ENCODE data around the gene CHRD. TPM values are rescaled to one million over a fixed set of nuclear protein-coding genes. Genes with fewer than 3 reads are reported as not detected.

CHRD gene
- total and polyA plus RNA-seq, 9 of the 15 experiments (the other 6 are each of a cell fraction or from before 2014, with no cell fraction given) = 0.11 to 1.3 (median 0.59) TPM; not detected in 3

DNA sequence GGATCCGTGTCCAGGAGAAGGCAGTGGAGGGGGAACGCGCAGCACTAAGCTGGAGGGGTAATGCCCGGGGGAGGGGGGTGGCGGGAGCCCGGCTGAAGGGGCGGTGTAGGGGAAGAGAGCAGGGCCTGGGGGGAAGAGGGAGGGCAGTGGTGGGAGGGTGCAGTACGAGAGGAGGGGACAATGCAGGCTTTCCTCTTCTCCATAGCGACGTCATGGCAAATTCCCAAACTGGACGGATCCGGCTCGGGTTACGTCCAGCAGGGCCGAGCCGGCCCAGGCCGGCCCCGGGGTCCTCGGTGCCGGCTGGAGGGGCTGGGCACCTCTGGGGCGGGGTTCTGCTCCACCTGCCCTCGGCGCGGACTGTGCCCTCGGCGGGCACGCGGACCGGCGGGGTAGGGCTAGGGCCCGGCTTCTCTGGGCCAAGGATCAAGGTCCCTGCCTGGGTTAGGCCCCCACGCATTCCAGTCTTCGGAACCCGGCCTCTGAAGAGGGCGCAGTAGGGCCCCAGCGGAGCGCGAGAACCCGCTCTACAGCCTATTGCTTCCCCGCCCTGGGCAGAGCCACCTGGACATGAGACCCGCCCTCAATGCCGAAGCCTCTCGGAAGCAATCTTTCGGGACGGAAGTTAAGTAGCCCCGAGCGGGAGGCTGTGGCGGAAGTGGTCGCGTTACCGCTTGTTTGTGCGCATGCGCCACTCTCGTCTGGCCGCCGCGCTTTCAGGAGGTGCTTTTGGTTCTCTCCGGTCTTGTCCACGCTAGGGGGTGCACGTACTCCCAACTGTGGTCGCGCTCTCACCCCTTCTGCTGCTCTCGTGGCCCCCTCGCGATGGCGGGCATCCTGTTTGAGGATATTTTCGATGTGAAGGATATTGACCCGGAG is 16.9 kb upstream of the CHRD start (continued):
- TF ChIP-seq, protein P1, sequence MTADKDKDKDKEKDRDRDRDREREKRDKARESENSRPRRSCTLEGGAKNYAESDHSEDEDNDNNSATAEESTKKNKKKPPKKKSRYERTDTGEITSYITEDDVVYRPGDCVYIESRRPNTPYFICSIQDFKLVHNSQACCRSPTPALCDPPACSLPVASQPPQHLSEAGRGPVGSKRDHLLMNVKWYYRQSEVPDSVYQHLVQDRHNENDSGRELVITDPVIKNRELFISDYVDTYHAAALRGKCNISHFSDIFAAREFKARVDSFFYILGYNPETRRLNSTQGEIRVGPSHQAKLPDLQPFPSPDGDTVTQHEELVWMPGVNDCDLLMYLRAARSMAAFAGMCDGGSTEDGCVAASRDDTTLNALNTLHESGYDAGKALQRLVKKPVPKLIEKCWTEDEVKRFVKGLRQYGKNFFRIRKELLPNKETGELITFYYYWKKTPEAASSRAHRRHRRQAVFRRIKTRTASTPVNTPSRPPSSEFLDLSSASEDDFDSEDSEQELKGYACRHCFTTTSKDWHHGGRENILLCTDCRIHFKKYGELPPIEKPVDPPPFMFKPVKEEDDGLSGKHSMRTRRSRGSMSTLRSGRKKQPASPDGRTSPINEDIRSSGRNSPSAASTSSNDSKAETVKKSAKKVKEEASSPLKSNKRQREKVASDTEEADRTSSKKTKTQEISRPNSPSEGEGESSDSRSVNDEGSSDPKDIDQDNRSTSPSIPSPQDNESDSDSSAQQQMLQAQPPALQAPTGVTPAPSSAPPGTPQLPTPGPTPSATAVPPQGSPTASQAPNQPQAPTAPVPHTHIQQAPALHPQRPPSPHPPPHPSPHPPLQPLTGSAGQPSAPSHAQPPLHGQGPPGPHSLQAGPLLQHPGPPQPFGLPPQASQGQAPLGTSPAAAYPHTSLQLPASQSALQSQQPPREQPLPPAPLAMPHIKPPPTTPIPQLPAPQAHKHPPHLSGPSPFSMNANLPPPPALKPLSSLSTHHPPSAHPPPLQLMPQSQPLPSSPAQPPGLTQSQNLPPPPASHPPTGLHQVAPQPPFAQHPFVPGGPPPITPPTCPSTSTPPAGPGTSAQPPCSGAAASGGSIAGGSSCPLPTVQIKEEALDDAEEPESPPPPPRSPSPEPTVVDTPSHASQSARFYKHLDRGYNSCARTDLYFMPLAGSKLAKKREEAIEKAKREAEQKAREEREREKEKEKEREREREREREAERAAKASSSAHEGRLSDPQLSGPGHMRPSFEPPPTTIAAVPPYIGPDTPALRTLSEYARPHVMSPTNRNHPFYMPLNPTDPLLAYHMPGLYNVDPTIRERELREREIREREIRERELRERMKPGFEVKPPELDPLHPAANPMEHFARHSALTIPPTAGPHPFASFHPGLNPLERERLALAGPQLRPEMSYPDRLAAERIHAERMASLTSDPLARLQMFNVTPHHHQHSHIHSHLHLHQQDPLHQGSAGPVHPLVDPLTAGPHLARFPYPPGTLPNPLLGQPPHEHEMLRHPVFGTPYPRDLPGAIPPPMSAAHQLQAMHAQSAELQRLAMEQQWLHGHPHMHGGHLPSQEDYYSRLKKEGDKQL (CRISPR knock-in tag; IDR thresholded peaks at IDR 0.05; ENCODE audit: borderline replicate concordance) = no peak
- TF ChIP-seq ZNF165 (CRISPR knock-in tag; IDR thresholded peaks at IDR 0.05; ENCODE audit: borderline replicate concordance) (no peak), TRIM24 (IDR thresholded peaks at IDR 0.05) (peak in 1 of 2 experiments; percentile 59; a peak in 2 of 4 replicates), HIVEP1 (CRISPR knock-in tag; IDR thresholded peaks at IDR 0.05) (no peak), ERF (CRISPR knock-in tag; IDR thresholded peaks at IDR 0.05) (peak; percentile 94), ZNF76 (CRISPR knock-in tag; IDR thresholded peaks at IDR 0.05; ENCODE audit: borderline replicate concordance) (no peak), HNRNPK (IDR thresholded peaks at IDR 0.05; ENCODE audit: low read depth, low read length, poor library complexity, severe bottlenecking) (no peak), EGR1 (conservative IDR thresholded peaks at IDR 0.05) (no peak), ZNF134 (CRISPR knock-in tag; conservative IDR thresholded peaks at IDR 0.05) (no peak), EP300 (IDR thresholded peaks at IDR 0.05; ENCODE audit: low read length) (no peak), HNRNPUL1 (IDR thresholded peaks at IDR 0.05; ENCODE audit: low read length) (no peak)
- TF ChIP-seq, protein P2, sequence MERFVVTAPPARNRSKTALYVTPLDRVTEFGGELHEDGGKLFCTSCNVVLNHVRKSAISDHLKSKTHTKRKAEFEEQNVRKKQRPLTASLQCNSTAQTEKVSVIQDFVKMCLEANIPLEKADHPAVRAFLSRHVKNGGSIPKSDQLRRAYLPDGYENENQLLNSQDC (CRISPR knock-in tag; IDR thresholded peaks at IDR 0.05) = no peak
- TF ChIP-seq, protein P3, sequence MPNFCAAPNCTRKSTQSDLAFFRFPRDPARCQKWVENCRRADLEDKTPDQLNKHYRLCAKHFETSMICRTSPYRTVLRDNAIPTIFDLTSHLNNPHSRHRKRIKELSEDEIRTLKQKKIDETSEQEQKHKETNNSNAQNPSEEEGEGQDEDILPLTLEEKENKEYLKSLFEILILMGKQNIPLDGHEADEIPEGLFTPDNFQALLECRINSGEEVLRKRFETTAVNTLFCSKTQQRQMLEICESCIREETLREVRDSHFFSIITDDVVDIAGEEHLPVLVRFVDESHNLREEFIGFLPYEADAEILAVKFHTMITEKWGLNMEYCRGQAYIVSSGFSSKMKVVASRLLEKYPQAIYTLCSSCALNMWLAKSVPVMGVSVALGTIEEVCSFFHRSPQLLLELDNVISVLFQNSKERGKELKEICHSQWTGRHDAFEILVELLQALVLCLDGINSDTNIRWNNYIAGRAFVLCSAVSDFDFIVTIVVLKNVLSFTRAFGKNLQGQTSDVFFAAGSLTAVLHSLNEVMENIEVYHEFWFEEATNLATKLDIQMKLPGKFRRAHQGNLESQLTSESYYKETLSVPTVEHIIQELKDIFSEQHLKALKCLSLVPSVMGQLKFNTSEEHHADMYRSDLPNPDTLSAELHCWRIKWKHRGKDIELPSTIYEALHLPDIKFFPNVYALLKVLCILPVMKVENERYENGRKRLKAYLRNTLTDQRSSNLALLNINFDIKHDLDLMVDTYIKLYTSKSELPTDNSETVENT (CRISPR knock-in tag; IDR thresholded peaks at IDR 0.05) = no peak
- TF ChIP-seq, protein P4, sequence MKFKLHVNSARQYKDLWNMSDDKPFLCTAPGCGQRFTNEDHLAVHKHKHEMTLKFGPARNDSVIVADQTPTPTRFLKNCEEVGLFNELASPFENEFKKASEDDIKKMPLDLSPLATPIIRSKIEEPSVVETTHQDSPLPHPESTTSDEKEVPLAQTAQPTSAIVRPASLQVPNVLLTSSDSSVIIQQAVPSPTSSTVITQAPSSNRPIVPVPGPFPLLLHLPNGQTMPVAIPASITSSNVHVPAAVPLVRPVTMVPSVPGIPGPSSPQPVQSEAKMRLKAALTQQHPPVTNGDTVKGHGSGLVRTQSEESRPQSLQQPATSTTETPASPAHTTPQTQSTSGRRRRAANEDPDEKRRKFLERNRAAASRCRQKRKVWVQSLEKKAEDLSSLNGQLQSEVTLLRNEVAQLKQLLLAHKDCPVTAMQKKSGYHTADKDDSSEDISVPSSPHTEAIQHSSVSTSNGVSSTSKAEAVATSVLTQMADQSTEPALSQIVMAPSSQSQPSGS (CRISPR knock-in tag; IDR thresholded peaks at IDR 0.05) = no peak
- TF ChIP-seq, protein P5, sequence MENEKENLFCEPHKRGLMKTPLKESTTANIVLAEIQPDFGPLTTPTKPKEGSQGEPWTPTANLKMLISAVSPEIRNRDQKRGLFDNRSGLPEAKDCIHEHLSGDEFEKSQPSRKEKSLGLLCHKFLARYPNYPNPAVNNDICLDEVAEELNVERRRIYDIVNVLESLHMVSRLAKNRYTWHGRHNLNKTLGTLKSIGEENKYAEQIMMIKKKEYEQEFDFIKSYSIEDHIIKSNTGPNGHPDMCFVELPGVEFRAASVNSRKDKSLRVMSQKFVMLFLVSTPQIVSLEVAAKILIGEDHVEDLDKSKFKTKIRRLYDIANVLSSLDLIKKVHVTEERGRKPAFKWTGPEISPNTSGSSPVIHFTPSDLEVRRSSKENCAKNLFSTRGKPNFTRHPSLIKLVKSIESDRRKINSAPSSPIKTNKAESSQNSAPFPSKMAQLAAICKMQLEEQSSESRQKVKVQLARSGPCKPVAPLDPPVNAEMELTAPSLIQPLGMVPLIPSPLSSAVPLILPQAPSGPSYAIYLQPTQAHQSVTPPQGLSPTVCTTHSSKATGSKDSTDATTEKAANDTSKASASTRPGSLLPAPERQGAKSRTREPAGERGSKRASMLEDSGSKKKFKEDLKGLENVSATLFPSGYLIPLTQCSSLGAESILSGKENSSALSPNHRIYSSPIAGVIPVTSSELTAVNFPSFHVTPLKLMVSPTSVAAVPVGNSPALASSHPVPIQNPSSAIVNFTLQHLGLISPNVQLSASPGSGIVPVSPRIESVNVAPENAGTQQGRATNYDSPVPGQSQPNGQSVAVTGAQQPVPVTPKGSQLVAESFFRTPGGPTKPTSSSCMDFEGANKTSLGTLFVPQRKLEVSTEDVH (IDR thresholded peaks at IDR 0.05; ENCODE audit: low read depth, partially characterized antibody) = peak; percentile 64

All from K562 (cell line).